ENCODE measurements around the gene PCBP3. TPM values are rescaled to one million over a fixed set of nuclear protein-coding genes. Genes with fewer than 3 reads are reported as not detected.

PCBP3 gene
- total and polyA plus RNA-seq, 2 of the 8 experiments (the other 6 are each of a cell fraction or from before 2014, with no cell fraction given): 3.5 to 6.3 TPM

DNA sequence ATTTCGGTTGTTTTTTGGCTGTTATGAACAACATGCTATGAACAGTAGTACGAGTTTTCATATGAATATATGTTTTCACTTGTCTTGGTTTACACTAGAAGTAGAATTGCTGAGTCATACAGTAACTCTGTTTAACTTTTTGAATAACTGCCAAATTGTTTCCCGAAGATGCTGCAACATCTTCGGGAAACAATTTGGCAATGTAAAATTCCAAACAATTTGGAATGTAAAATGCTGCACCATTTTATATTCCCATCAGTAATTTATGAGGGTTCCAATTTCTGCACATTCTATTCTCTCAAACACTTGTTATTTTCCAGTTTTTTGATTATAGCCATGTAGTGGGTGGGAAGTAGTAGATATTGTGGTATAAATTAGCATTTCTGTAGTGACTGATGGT lies 11.6 kb downstream of the PCBP3 start:
- H4K8ac ChIP-seq (ENCODE audit: extremely low read depth, insufficient read depth, low read length): no peak overlapping the region
- H4K5ac ChIP-seq (ENCODE audit: insufficient read length, low read depth, low read length): no peak overlapping the region
- no peaks in the 10 kb centered on the region for H3K79me2 ChIP-seq (ENCODE audit: control insufficient read depth in 1 of 2, insufficient read depth in 2 of 2, low read length in 2 of 2)
- H2BK20ac ChIP-seq (ENCODE audit: low read length): no peak overlapping the region
- no peak overlapping the region for H3K56ac ChIP-seq (replicated peaks; ENCODE audit: insufficient read length, low read depth, low read length)
- H3K14ac ChIP-seq (ENCODE audit: insufficient read length): no peak overlapping the region
- H3K9me3 ChIP-seq (ENCODE audit: insufficient read depth in 2 of 2, low read depth in 1 of 2, low read length in 1 of 2): no peaks in the 10 kb centered on the region
- no peaks in the 10 kb centered on the region for H3K4me1 ChIP-seq (replicated peaks in 1 of 4; ENCODE audit: control insufficient read depth in 3 of 4, insufficient read depth in 4 of 4, low read length in 3 of 4)
- no peak overlapping the region for H3K23ac ChIP-seq (ENCODE audit: insufficient read length)
- H2BK120ac ChIP-seq (replicated peaks; ENCODE audit: low read depth, low read length): no peak overlapping the region
- no peak for DNase-seq (ENCODE audit: low read depth in 1 of 2, low spot score in 2 of 2)
- H3K4me2 ChIP-seq (ENCODE audit: insufficient read depth in 1 of 2, low read depth in 2 of 2, low read length in 2 of 2): no peak overlapping the region
- no peak overlapping the region for H3K4ac ChIP-seq (replicated peaks; ENCODE audit: insufficient read length, low read depth, low read length)
- no peaks in the 10 kb centered on the region for H3K36me3 ChIP-seq (ENCODE audit: control insufficient read depth in 2 of 4, insufficient read depth in 4 of 4, low read length in 3 of 4)
- H2BK12ac ChIP-seq (ENCODE audit: low read depth, low read length): no peak overlapping the region
- no peak overlapping the region for H2AFZ ChIP-seq (ENCODE audit: low read length)
- H3K4me3 ChIP-seq (ENCODE audit: extremely low read depth in 1 of 4, insufficient read depth in 2 of 4, low read depth in 3 of 4, low read length in 4 of 4): no peak overlapping the region
- H3K27me3 ChIP-seq (replicated peaks in 1 of 4; ENCODE audit: control insufficient read depth in 3 of 4, extremely low read depth in 1 of 4, insufficient read depth in 3 of 4, low read length in 3 of 4): no peaks in the 10 kb centered on the region
- 88% methylated on average over 4 of the region's 4 CpGs; no CpG with 5 or more reads in 1 of the 2 experiments for WGBS, 2 experiments (ENCODE audit: extremely low coverage in 1 of 2, insufficient coverage in 1 of 2, insufficient read length in 1 of 2, insufficient replicate concordance in 2 of 2, low coverage in 1 of 2, low lambda C conversion rate in 2 of 2, missing lambda C conversion rate in 1 of 2)
- H3K27ac ChIP-seq (ENCODE audit: low read depth, low read length): no peak overlapping the region
- H2AK5ac ChIP-seq (ENCODE audit: low read depth, low read length): no peak overlapping the region
- CTCF ChIA-PET (ENCODE audit: partially characterized antibody): no interaction called here
- H4K20me1 ChIP-seq (replicated peaks in 1 of 2; ENCODE audit: control insufficient read depth in 1 of 2, insufficient read depth in 2 of 2, low read length in 2 of 2): no peaks in the 10 kb centered on the region
- H3K9ac ChIP-seq (replicated peaks in 1 of 4; ENCODE audit: extremely low read depth in 1 of 4, low read depth in 3 of 4, low read length in 3 of 4): no peak overlapping the region
- no peak overlapping the region for H4K91ac ChIP-seq (replicated peaks; ENCODE audit: insufficient read length, low read length)
- no peak for FAIRE-seq
- POLR2A ChIA-PET (ENCODE audit: partially characterized antibody): no interaction called here
- H2BK5ac ChIP-seq (ENCODE audit: low read depth, low read length): no peak overlapping the region
- no peaks in the 10 kb centered on the region for H3K79me1 ChIP-seq (ENCODE audit: low read depth, low read length)
- no peaks in the 10 kb centered on the region for H3K23me2 ChIP-seq (ENCODE audit: low read depth, low read length)
- no peak overlapping the region for H2BK15ac ChIP-seq (ENCODE audit: low read length)
- H3K18ac ChIP-seq (ENCODE audit: extremely low read depth, low read length): no peak overlapping the region
- TF ChIP-seq SAP30 (IDR thresholded peaks at IDR 0.05; ENCODE audit: insufficient read depth, insufficient replicate concordance, low read length) (no peak), BACH1 (IDR thresholded peaks at IDR 0.05; ENCODE audit: low read length) (no peak), GABPA (IDR thresholded peaks at IDR 0.05; ENCODE audit: borderline replicate concordance, insufficient read depth, low read length) (no peak), KDM5A (IDR thresholded peaks at IDR 0.05; ENCODE audit: low read length) (no peak), SRF (IDR thresholded peaks at IDR 0.05; ENCODE audit: low read depth, low read length) (no peak), NRF1 (IDR thresholded peaks at IDR 0.05; ENCODE audit: low read depth, low read length) (no peak), CHD2 (IDR thresholded peaks at IDR 0.05; ENCODE audit: low read length) (no peak), TAF7 (optimal IDR thresholded peaks at IDR 0.05; ENCODE audit: borderline replicate concordance, low read depth, low read length) (no peak)
